Muscle layer of colon (tissue), 2 donors: Measurements from ENCODE around the gene VPS13A.
A peak's percentile ranks its signal among the peaks of the same experiment; 100 is the strongest.

Source experiments
- H3K27ac ChIP-seq: one replicate; pipeline ENCODE4 v1.7.0; 2013; ENCODE audit warnings: low read depth, mild to moderate bottlenecking, low read length, moderate library complexity
- H3K27me3 ChIP-seq, 2 donors: one replicate each; pipeline ENCODE4 v1.7.0; 2013; ENCODE audit warnings: low read length in 2 of 2, mild to moderate bottlenecking in 2 of 2; ENCODE audit not compliant: insufficient read depth in 2 of 2, control insufficient read depth in 1 of 2
- H3K36me3 ChIP-seq: one replicate; pipeline ENCODE4 v1.7.0; 2013; ENCODE audit warnings: mild to moderate bottlenecking, low read length; ENCODE audit not compliant: insufficient read depth
- H3K4me1 ChIP-seq: one replicate; pipeline ENCODE4 v1.7.0; 2013; ENCODE audit warnings: mild to moderate bottlenecking, low read length; ENCODE audit not compliant: insufficient read depth
- H3K4me3 ChIP-seq, 2 donors: one replicate each; pipeline ENCODE4 v1.7.0; 2013; ENCODE audit warnings: low read length in 2 of 2, low read depth in 1 of 2, mild to moderate bottlenecking in 1 of 2, moderate library complexity in 1 of 2
- H3K9ac ChIP-seq: one replicate; pipeline ENCODE4 v1.7.0; 2013; ENCODE audit warnings: low read length
- H3K9me3 ChIP-seq: one replicate; pipeline ENCODE4 v1.7.0; 2013; ENCODE audit warnings: mild to moderate bottlenecking, low read length
- donor health status: abdominal sarcoma.
- donor health status: Adenocarcinoma of cecum.

The VPS13A gene

GRCh38 chr9:77162366-77162765 lies 15.0 kb upstream of the VPS13A start:
- no peak overlapping the region for H3K9ac ChIP-seq
- no peaks in the 10 kb centered on the region for H3K9me3 ChIP-seq
- no peaks in the 10 kb centered on the region for H3K36me3 ChIP-seq
- no peaks in the 10 kb centered on the region for H3K4me1 ChIP-seq
- no peak overlapping the region for H3K27ac ChIP-seq
- H3K27me3 ChIP-seq: no peaks in the 10 kb centered on the region
- H3K4me3 ChIP-seq: no peak overlapping the region

- Histone ChIP-seq H3K9ac (no peak overlapping the region), H3K4me1 (no peaks in the 10 kb centered on the region), H3K4me3 (no peak overlapping the region), H3K27me3 (no peaks in the 10 kb centered on the region), H3K9me3 (no peaks in the 10 kb centered on the region), H3K36me3 (no peaks in the 10 kb centered on the region), H3K27ac (no peak overlapping the region)
Observed at GRCh38 chr9:77163884-77164283, 13.4 kb upstream of the VPS13A start.

GRCh38 chr9:77166193-77166592 lies 11.1 kb upstream of the VPS13A start:
- no peak overlapping the region for H3K27ac ChIP-seq
- no peak overlapping the region for H3K4me3 ChIP-seq
- no peaks in the 10 kb centered on the region for H3K36me3 ChIP-seq
- no peaks in the 10 kb centered on the region for H3K27me3 ChIP-seq
- H3K4me1 ChIP-seq: no peaks in the 10 kb centered on the region
- no peak overlapping the region for H3K9ac ChIP-seq
- no peaks in the 10 kb centered on the region for H3K9me3 ChIP-seq

- H3K27ac ChIP-seq: no peak overlapping the region
Observed at GRCh38 chr9:77170991-77171699, 6.2 kb upstream of the VPS13A start.

GRCh38 chr9:77175151-77175550 lies 2.2 kb upstream of the VPS13A start:
- peaks cover 12% of the 10 kb centered on the region for H3K4me1 ChIP-seq
- no peaks in the 10 kb centered on the region for H3K36me3 ChIP-seq
- H3K9ac ChIP-seq: no peak overlapping the region
- H3K4me3 ChIP-seq: no peak overlapping the region
- H3K27me3 ChIP-seq: no peaks in the 10 kb centered on the region
- H3K9me3 ChIP-seq: no peaks in the 10 kb centered on the region
- no peak overlapping the region for H3K27ac ChIP-seq

More at GRCh38 chr9:77170991-77171699, 6.2 kb upstream of the VPS13A start:
- no peak overlapping the region for H3K9ac ChIP-seq
- no peak overlapping the region for H3K4me3 ChIP-seq
- H3K9me3 ChIP-seq: no peaks in the 10 kb centered on the region
- H3K27me3 ChIP-seq: no peaks in the 10 kb centered on the region
- H3K36me3 ChIP-seq: no peaks in the 10 kb centered on the region
- no peaks in the 10 kb centered on the region for H3K4me1 ChIP-seq

GRCh38 chr9:77176106-77176505 lies 1.2 kb upstream of the VPS13A start:
- H3K27ac ChIP-seq: no peak overlapping the region
- H3K4me3 ChIP-seq: no peak overlapping the region
- no peaks in the 10 kb centered on the region for H3K36me3 ChIP-seq
- no peak overlapping the region for H3K9ac ChIP-seq
- H3K4me1 ChIP-seq: peaks cover 12% of the 10 kb centered on the region
- no peaks in the 10 kb centered on the region for H3K9me3 ChIP-seq
- no peaks in the 10 kb centered on the region for H3K27me3 ChIP-seq

GRCh38 chr9:77176686-77177142 lies 620 bp upstream of the VPS13A start:
- Histone ChIP-seq H3K4me1 (peaks cover 12% of the 10 kb centered on the region), H3K4me3 (peak overlapping the region; percentile 76 to 89), H3K27ac (peak overlapping the region; percentile 54), H3K36me3 (no peaks in the 10 kb centered on the region), H3K27me3 (no peaks in the 10 kb centered on the region), H3K9me3 (no peaks in the 10 kb centered on the region), H3K9ac (no peak overlapping the region)

GRCh38 chr9:77177894-77178794 lies 810 bp downstream of the VPS13A start:
- Histone ChIP-seq H3K4me3 (peak overlapping the region; percentile 76 to 89), H3K27me3 (no peaks in the 10 kb centered on the region), H3K9me3 (no peaks in the 10 kb centered on the region), H3K9ac (peak overlapping the region; percentile 68), H3K4me1 (peaks cover 12% of the 10 kb centered on the region), H3K27ac (peak overlapping the region; percentile 54), H3K36me3 (no peaks in the 10 kb centered on the region)

- H3K4me3 ChIP-seq: no peak overlapping the region
- H3K9ac ChIP-seq: no peak overlapping the region
- no peaks in the 10 kb centered on the region for H3K9me3 ChIP-seq
- peaks cover 12% of the 10 kb centered on the region for H3K4me1 ChIP-seq
- no peaks in the 10 kb centered on the region for H3K36me3 ChIP-seq
- no peak overlapping the region for H3K27ac ChIP-seq
- H3K27me3 ChIP-seq: no peaks in the 10 kb centered on the region
Observed at GRCh38 chr9:77180056-77180455, 2.7 kb downstream of the VPS13A start.

- no peaks in the 10 kb centered on the region for H3K36me3 ChIP-seq
- H3K4me3 ChIP-seq: no peak overlapping the region
- no peak overlapping the region for H3K27ac ChIP-seq
- no peaks in the 10 kb centered on the region for H3K9me3 ChIP-seq
- peaks cover 9% of the 10 kb centered on the region for H3K4me1 ChIP-seq
- no peaks in the 10 kb centered on the region for H3K27me3 ChIP-seq
- no peak overlapping the region for H3K9ac ChIP-seq
Observed at GRCh38 chr9:77183581-77183980, 6.2 kb downstream of the VPS13A start.

GRCh38 chr9:77188242-77188641 lies 10.9 kb downstream of the VPS13A start:
- H3K27ac ChIP-seq: no peak overlapping the region

More at GRCh38 chr9:77188242-77188641, 10.9 kb downstream of the VPS13A start:
- no peaks in the 10 kb centered on the region for H3K27me3 ChIP-seq
- no peaks in the 10 kb centered on the region for H3K4me1 ChIP-seq
- H3K36me3 ChIP-seq: no peaks in the 10 kb centered on the region
- H3K9me3 ChIP-seq: no peaks in the 10 kb centered on the region
- no peak overlapping the region for H3K4me3 ChIP-seq
- no peak overlapping the region for H3K9ac ChIP-seq
